GM20431 (cell line): ENCODE results near the gene PRRX2.

Experiments used
- in situ Hi-C: fragments of 300-500 bp; cut with MseI, MboI; formaldehyde crosslinking; loops from one replicate; pipeline ENCODE4 v1.15.0; 2020; ENCODE audit warnings: low sequenced_read_pairs; ENCODE audit not compliant: unreplicated experiment

Gene PRRX2

DNA sequence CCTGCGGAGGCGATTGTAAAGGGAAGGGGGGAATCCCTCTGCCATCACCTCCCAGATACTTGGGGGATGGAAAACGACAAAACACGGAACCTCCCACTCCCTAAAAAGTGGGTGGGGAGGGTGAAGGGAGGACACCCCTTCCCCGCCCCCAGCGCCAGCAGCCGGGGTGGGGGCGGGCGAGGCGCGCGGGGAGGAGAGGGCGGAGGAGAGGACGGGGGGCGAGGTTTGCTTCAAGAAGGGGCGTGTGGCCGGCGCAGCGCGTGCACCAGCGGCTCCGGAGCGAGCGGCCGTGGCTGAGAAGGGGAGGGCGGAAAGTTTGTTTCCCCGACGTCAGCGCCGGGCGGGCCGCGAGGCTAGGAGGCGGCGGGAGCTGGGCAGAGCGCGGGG lies at the start of gene PRRX2:
TSS of gene PRRX2 (plus strand) at position 259 of the 387 bp plus-strand sequence. CDS start 221 bp downstream, outside the sequence.
- in situ Hi-C loops: no loop called here

GRCh38 chr9:129617167-129617566 lies 48.3 kb upstream of the PRRX2 start:
- in situ Hi-C loops: loop anchor here (10.0 kb wide), 1 partner anchor 482 kb away; no protein-coding TSS in a partner anchor

GRCh38 chr9:129619787-129620668 lies 45.4 kb upstream of the PRRX2 start:
- in situ Hi-C loops: loop anchor here (10.0 kb wide), 1 partner anchor 485 kb away; no protein-coding TSS in a partner anchor

DNA sequence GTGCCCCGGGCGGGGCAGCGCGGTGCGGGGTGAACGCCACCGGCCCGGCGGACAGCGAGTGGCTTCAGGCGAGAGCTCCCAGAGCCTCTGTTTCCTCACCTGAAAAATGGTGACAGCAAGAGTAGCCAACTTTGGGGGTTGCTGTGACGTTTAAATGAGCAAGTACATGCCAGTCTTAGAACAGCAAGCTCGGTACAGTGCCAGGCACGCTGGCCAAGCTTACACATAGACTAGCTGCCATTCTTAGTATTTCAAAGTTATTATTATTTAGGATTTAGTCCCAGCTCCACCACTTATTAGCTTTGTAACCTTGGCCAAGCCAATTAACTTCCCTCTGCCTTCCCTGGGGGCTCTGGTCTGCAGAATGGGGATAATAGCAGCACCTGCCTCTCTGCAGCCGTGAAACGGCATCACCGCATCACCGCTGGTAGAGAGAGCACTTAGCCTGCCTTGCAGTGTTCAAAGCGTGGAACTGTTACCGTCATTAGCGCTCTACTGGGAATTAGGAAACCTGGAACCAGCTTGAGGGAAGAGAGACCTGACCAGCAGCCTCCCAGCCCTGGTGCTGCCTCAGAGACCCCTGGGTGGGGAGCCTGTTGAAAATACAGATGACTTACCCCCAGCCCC lies 44.7 kb upstream of the PRRX2 start, which contains the start of gene C9orf50:
TSS of gene C9orf50 (minus strand) at position 433 of the 627 bp plus-strand sequence. CDS start 527 bp downstream, outside the sequence.
- in situ Hi-C loops: no loop called here

DNA sequence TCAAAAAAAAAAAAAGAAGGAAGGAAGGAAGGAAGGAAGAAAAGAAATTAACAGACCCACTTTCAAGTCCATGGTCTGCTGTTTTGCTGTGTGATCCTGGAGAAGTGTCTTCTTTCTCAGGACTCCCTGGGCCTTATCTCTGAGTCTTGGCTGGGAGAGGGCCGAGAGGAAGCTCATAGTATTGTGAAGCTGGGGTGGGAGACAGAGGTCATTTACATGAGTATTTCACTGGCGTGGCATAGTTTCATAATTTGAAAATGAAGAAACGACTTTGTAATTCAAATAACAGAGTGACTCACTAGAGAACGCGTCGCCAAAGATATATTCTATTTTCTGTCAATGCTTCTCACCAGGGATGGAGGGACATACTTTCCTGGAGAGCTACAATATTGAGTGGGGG lies 42.1 kb upstream of the PRRX2 start:
- in situ Hi-C loops: no loop called here

DNA sequence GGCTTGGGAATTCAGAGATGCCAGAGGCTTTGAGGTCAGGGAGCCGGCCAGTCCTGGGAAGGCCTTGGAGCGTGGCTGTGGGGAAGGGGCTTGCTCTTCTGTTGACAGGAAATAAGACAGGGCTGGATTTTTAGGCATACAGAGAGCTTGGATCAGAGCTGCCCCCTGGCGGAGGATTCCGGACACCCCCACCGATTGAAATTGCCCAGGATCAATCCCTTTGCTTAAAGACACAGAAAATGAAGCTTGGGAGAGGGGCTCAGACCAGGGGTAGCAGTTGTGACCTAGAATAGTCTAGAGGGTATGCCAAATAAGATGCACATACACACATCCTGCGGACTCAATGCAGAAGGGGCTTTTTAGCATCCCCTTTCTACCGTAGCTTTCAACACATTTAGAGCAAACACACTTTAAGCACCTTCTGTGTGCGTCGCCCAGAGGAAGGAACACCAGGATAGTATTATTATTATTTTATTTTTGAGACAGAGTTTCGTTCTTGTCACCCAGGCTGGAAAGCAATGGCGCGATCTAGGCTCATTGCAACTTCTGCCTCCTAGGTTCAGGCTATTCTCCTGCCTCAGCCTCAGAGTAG lies 41.2 kb upstream of the PRRX2 start:
- in situ Hi-C loops: no loop called here

DNA sequence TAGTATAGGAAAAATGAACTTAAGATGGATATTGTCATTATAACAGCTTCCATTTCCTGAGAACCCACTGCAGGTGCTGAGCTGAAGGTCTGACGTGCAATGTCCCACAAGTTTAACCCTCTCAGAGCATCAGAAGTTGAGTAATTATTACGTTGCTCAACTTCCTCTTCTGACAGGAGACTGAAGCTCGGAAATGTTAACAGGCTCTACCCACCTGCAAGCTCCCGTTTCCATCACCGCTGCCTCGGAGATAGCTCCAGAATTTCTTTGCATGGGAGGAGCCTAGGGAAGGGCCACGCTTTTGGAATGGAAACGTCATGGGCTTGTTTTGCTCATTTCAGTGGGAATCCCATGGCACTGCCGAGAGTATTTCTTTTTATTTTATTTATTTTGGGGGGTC lies 40.5 kb upstream of the PRRX2 start:
- in situ Hi-C loops: no loop called here

- in situ Hi-C loops: no loop called here
These were observed 39.3 kb upstream of the PRRX2 start, which contains the start of gene NTMT1 for GRCh38 chr9:129626079-129626624. Gene NTMT1 (plus strand): TSS chr9:129626163. CDS start chr9:129632704, 6,541 bp downstream.

GRCh38 chr9:129626625-129627284 lies 38.7 kb upstream of the PRRX2 start:
- in situ Hi-C loops: no loop called here

DNA sequence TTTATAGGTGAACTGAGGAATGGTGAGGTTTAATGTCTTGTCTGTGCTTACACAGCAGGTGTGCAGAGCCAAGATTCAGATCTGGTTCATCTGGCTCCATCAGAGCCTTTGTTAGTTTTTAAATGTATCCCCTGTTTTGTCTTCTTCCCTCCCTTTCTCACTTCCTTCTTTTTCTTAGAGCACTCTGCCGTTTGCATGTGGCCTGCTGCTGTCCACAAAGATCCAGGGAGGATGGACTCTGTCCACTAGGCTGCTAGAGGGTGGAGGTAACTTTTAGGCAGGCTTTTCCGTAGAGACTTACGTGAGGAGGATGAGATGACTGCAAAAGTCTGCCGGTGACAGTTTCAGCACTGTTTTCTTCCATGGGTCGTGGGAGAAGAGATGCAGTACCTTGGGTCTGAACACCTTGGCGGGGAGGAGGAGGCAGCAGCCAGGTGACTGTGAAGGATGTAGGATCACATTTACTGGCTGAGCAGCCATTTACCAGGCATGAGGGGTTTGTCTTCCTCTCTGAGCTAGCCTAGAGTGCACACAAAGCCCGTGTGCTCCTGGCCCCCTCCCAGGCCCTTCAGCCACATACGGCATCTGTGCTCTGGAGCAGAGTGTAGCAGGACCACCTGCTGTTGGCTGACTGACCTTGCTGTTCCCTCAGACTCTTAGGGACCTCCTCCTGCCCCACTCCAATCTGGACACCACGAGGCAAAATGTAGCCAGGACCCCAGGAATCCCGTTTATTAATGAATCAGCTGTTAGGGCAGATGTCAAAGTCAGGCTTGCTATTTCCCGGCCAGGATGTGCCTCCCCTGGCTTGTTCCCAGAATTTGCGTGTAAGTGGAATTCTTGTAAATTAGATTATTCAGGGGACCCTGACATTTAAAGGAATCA lies 37.6 kb upstream of the PRRX2 start:
- in situ Hi-C loops: no loop called here

DNA sequence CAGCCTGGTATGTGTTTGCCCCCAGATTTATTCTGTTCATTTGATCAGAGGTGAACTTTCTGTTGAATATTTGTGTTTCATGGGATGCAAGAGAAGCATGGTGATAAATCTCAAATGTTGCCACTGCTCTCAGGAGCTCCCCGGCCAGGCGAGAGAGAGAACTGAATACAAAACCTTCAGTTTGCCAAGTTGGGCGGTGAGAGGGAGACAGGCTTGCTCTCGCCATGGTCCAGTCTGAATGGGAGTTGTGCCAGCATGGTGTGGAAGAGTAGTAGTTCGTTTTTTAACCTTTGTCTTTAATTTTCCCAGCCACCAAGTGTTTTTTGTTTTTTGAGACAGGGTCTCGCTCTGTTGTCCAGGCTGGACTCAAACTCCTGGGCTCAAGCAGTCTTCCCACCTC lies 36.7 kb upstream of the PRRX2 start:
- in situ Hi-C loops: no loop called here

- in situ Hi-C loops: no loop called here
These were observed 36.1 kb upstream of the PRRX2 start for GRCh38 chr9:129629251-129629820.

DNA sequence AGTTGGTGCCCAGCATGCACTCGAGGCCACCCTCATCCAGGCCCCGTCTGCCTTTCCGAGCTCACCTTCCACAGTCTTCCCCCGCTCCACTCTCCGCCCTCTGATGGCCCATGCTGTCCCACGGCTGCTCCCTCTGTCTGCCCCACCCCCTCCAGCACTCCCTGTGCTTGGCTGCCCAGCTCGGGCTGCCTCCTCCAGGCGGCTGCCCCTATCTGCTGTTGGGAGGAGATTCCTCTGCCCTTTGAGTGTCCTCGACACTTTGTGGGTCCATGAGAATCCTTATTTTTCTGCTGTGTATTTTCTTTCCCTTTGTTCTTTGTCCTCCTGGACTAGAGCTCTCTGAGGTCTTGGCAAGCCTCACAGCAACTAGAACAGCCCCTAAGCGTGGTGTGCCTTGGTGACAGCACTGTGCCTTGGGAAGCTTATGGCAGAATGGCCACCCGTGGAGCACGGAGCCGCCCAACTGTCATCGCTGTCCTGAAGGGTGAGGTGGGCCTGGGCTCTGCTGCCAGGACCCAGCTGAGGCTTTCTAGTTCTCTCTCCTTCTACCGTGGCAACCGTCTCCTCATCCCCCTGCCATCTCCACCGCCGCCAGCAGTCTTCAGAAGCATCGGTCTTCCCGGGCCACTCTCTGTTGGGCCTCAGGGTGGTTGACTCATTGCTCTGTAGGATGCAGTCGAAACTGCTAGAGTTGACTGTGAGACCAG lies 34.3 kb upstream of the PRRX2 start:
- in situ Hi-C loops: no loop called here

DNA sequence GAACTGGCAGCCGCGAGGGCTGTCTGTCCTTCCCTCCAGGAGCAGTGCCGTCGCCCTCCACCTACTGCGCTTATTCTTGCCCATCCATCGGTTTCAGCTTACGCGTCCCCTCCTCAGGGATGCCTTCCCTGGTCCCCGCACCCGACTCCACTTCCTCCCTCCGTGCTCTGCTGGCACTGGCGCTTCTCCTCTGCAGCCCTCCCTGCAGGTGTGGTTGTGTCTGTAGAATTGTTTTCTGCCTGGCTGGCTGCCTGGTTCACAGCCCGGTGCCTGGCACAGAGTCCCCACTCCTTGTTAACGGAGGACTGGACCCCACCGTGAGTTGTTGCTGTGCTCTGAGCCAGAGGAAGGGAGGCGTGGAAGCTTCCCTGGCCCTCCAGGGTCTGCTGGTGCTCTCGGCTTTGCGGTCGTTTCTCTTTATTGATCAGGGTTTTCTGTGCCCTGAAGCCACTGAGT lies 33.7 kb upstream of the PRRX2 start:
- in situ Hi-C loops: no loop called here

DNA sequence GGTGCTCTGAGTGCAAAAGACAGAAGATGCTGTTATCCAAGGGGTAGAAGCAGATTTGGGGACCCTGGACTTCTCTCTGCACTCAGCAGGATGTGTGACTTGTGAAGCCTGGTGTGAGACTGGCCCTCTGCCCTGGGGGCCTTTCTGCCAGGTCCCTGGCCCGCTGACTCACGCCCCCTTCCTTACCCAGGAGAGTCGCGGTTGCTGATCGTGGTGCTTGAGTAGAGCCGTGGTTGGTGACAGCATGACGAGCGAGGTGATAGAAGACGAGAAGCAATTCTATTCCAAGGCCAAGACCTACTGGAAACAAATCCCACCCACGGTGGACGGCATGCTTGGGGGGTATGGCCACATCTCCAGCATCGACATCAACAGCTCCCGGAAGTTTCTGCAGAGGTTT lies 33.0 kb upstream of the PRRX2 start:
- in situ Hi-C loops: no loop called here

- in situ Hi-C loops: no loop called here
These were observed 32.2 kb upstream of the PRRX2 start for GRCh38 chr9:129633207-129633606.

- in situ Hi-C loops: no loop called here
These were observed 31.6 kb upstream of the PRRX2 start for GRCh38 chr9:129633848-129634247.
